Neural cell (in vitro differentiated cells): Measurements from ENCODE around the gene SLC2A13. TPM values are rescaled to one million over a fixed set of nuclear protein-coding genes. Genes with fewer than 3 reads are reported as not detected.

Experiments used
- H2AFZ ChIP-seq: fragments of 200-600, 300-800 bp; sonication (generic), shearing (Covaris generic); 2 replicates; pipeline ENCODE4 v1.6.0; 2014; ENCODE audit warnings: low read depth, mild to moderate bottlenecking, antibody characterized with exemption, low read length, moderate library complexity
- H3F3A ChIP-seq: fragments of 200-600 bp; shearing (Covaris generic); 2 replicates; pipeline ENCODE4 v1.6.1; 2016; ENCODE audit warnings: mild to moderate bottlenecking, moderate library complexity, mixed read lengths, antibody characterized with exemption, low read length; ENCODE audit not compliant: insufficient read depth, poor library complexity, severe bottlenecking
- H3K27ac ChIP-seq: fragments of 200-600, 300-800 bp; sonication (generic), shearing (Covaris generic); 2 replicates; pipeline ENCODE4 v1.5.1; 2014; ENCODE audit warnings: mild to moderate bottlenecking, low read length, moderate library complexity
- H3K27me3 ChIP-seq: fragments of 300-800, 200-600 bp; sonication (generic), shearing (Covaris generic); 2 replicates; pipeline ENCODE4 v1.6.0; 2014; ENCODE audit warnings: mild to moderate bottlenecking, low read depth, low read length, moderate library complexity; ENCODE audit not compliant: insufficient read depth
- H3K36me3 ChIP-seq: fragments of 300-800, 200-600 bp; sonication (generic), shearing (Covaris generic); 2 replicates; pipeline ENCODE4 v1.5.1; 2014; ENCODE audit warnings: mild to moderate bottlenecking, antibody characterized with exemption, low read length, moderate library complexity; ENCODE audit not compliant: insufficient read depth
- H3K4me2 ChIP-seq: fragments of 300-800, 200-600 bp; sonication (generic), shearing (Covaris generic); 2 replicates; pipeline ENCODE4 v1.6.0; 2014; ENCODE audit warnings: mild to moderate bottlenecking, low read length
- H3K4me3 ChIP-seq: fragments of 300-800, 200-600 bp; sonication (generic), shearing (Covaris generic); 2 replicates; pipeline ENCODE4 v1.5.1; 2014; ENCODE audit warnings: mild to moderate bottlenecking, low read length, moderate library complexity
- H3K79me2 ChIP-seq: fragments of 200-600 bp; shearing (Covaris generic); replicated peaks from 2 replicates; pipeline ENCODE4 v1.6.0; 2014; ENCODE audit warnings: mild to moderate bottlenecking, low read length, moderate library complexity; ENCODE audit not compliant: insufficient read depth
- H3K9ac ChIP-seq: fragments of 300-800, 200-600 bp; sonication (generic), shearing (Covaris generic); 2 replicates; pipeline ENCODE4 v1.6.1; 2016; ENCODE audit warnings: mild to moderate bottlenecking, low read length, mixed read lengths
- H3K9me2 ChIP-seq: fragments of 200-600 bp; shearing (Covaris generic); 2 replicates; pipeline ENCODE4 v1.6.1; 2016; ENCODE audit warnings: mild to moderate bottlenecking, low read length, mixed read lengths; ENCODE audit not compliant: insufficient read depth
- H3K9me3 ChIP-seq: fragments of 200-600, 300-800 bp; sonication (generic), shearing (Covaris generic); 2 replicates; pipeline ENCODE4 v1.6.1; 2016; ENCODE audit warnings: mild to moderate bottlenecking, mixed run types, low read length, moderate library complexity, mixed read lengths
- H4K20me1 ChIP-seq: fragments of 200-600 bp; shearing (Covaris generic); 2 replicates; pipeline ENCODE4 v1.6.1; 2016; ENCODE audit warnings: mild to moderate bottlenecking, mixed run types; ENCODE audit not compliant: insufficient read depth
- CTCF ChIP-seq: fragments of 450-650 bp; IDR thresholded peaks from 2 replicates; pipeline ENCODE4 v1.5.1; 2014; ENCODE audit warnings: antibody characterized with exemption, mild to moderate bottlenecking, moderate library complexity; ENCODE audit not compliant: poor library complexity, severe bottlenecking
- EP300 ChIP-seq: fragments of 450-650 bp; conservative IDR thresholded peaks from 2 replicates; pipeline ENCODE4 v1.6.1; 2014; ENCODE audit warnings: antibody characterized with exemption, mild to moderate bottlenecking, moderate library complexity; ENCODE audit not compliant: poor library complexity, severe bottlenecking
- EZH2 ChIP-seq: fragments of 200-600, 300-800 bp; shearing (Covaris generic), sonication (generic); IDR thresholded peaks from 2 replicates; pipeline ENCODE4 v1.6.1; 2014; ENCODE audit warnings: antibody characterized with exemption, low read length, borderline replicate concordance, mild to moderate bottlenecking; ENCODE audit not compliant: insufficient read depth, poor library complexity, severe bottlenecking
- MXI1 ChIP-seq: fragments of 450-650 bp; conservative IDR thresholded peaks from 2 replicates; pipeline ENCODE4 v1.6.1; 2014; ENCODE audit warnings: antibody characterized with exemption, mild to moderate bottlenecking; ENCODE audit not compliant: poor library complexity, severe bottlenecking
- POLR2AphosphoS5 ChIP-seq: IDR thresholded peaks from 2 replicates; pipeline ENCODE4 v1.6.1; 2012
- RAD21 ChIP-seq: fragments of 450-650 bp; conservative IDR thresholded peaks from 2 replicates; pipeline ENCODE4 v1.6.1; 2014; ENCODE audit warnings: antibody characterized with exemption, mild to moderate bottlenecking, moderate library complexity
- REST ChIP-seq: IDR thresholded peaks from 2 replicates; pipeline ENCODE4 v1.6.1; 2012; ENCODE audit warnings: borderline replicate concordance
- SMC3 ChIP-seq: fragments of 450-650 bp; conservative IDR thresholded peaks from 2 replicates; pipeline ENCODE4 v1.6.1; 2014; ENCODE audit warnings: antibody characterized with exemption, mild to moderate bottlenecking, moderate library complexity; ENCODE audit not compliant: poor library complexity
- TAF1 ChIP-seq: IDR thresholded peaks from 2 replicates; pipeline ENCODE4 v1.6.1; 2012; ENCODE audit warnings: low read depth
- polyA plus RNA-seq: library from polyadenylated mRNA; depleted of rRNA; stranded (reverse); fragments of >200 nt; gene quantifications from 2 replicates; pipeline ENCODE4 v1.2.3, GENCODE V29; 2014

Gene SLC2A13
- polyA plus RNA-seq, 1 donor from 2014 or later = 10.7 TPM

- Histone ChIP-seq H3K79me2 (no peaks in the 10 kb centered on the region), H3F3A (no peaks in the 10 kb centered on the region), H2AFZ (no peak overlapping the region), H3K9me3 (no peaks in the 10 kb centered on the region), H3K9me2 (no peaks in the 10 kb centered on the region), H3K36me3 (no peaks in the 10 kb centered on the region), H3K27ac (no peak overlapping the region), H3K4me2 (no peak overlapping the region), H3K9ac (no peak overlapping the region), H4K20me1 (no peaks in the 10 kb centered on the region), H3K27me3 (no peaks in the 10 kb centered on the region), H3K4me3 (no peak overlapping the region)
- TF ChIP-seq REST = no peak
- TF ChIP-seq MXI1 = no peak
- TF ChIP-seq POLR2AphosphoS5 = no peak
- TF ChIP-seq CTCF = no peak
- TF ChIP-seq EP300 = no peak
- no peak for TF ChIP-seq TAF1
- TF ChIP-seq RAD21 = no peak
- TF ChIP-seq EZH2 = no peak
- no peak for TF ChIP-seq SMC3
These were observed 259.6 kb downstream of the SLC2A13 start for GRCh38 chr12:39846304-39846703.

- no peaks in the 10 kb centered on the region for H3K27me3 ChIP-seq
- no peak overlapping the region for H2AFZ ChIP-seq
- H3K79me2 ChIP-seq = no peaks in the 10 kb centered on the region
- no peak overlapping the region for H3K4me3 ChIP-seq
- H3K9me3 ChIP-seq = no peaks in the 10 kb centered on the region
- no peak for TF ChIP-seq MXI1
- TF ChIP-seq POLR2AphosphoS5 = no peak
- no peak for TF ChIP-seq SMC3
- TF ChIP-seq TAF1 = no peak
- TF ChIP-seq EP300 = no peak
- TF ChIP-seq REST = no peak
- no peak for TF ChIP-seq CTCF
- TF ChIP-seq RAD21 = no peak
- TF ChIP-seq EZH2 = no peak
- no peak overlapping the region for H3K9ac ChIP-seq
- no peaks in the 10 kb centered on the region for H3K9me2 ChIP-seq
- H3F3A ChIP-seq = no peaks in the 10 kb centered on the region
- H3K27ac ChIP-seq = no peak overlapping the region
- no peaks in the 10 kb centered on the region for H3K36me3 ChIP-seq
- H4K20me1 ChIP-seq = no peaks in the 10 kb centered on the region
- no peak overlapping the region for H3K4me2 ChIP-seq
These were observed 265.5 kb downstream of the SLC2A13 start for GRCh38 chr12:39840422-39840821.
